Common myeloid progenitor, CD34-positive (primary cell): Measurements from ENCODE around the gene AVPR2.

Experiments used
- CTCF ChIA-PET: fragments of 350-600 bp; sonication (Branson Sonifier 250); formaldehyde crosslinking; loops from one replicate; lab custom pipeline; 2021; ENCODE audit warnings: antibody characterized with exemption; lab: Charles Lee
- POLR2A ChIA-PET: fragments of 350-600 bp; sonication (Branson Sonifier 250); formaldehyde crosslinking; loops from one replicate; lab custom pipeline; 2021; ENCODE audit warnings: antibody characterized with exemption; lab: Charles Lee
- DNase-seq, 3 donors: peaks; one replicate each; pipeline versions ENCODE4 v3.0.0 to v3.0.0-alpha.2; 2013
- H3K27ac ChIP-seq, 2 experiments: 1 replicate in 1 of 2; 2 replicates in 1 of 2; pipeline ENCODE4 v1.7.0; 2013; ENCODE audit warnings: inconsistent platforms in 2 of 2, low read length in 2 of 2, mild to moderate bottlenecking in 2 of 2, low read depth in 1 of 2, moderate library complexity in 1 of 2; ENCODE audit not compliant: severe bottlenecking in 2 of 2, insufficient read depth in 1 of 2, poor library complexity in 1 of 2
- H3K27me3 ChIP-seq, 5 experiments: replicated peaks in 2 of 5; 1 replicate in 3 of 5; 2 replicates in 2 of 5; pipeline versions ENCODE4 v1.6.1 to v1.7.0; 2013; ENCODE audit warnings: low read length in 4 of 5, mild to moderate bottlenecking in 2 of 5, moderate library complexity in 2 of 5, inconsistent platforms in 1 of 5; ENCODE audit not compliant: insufficient read depth in 5 of 5, control insufficient read depth in 4 of 5
- H3K36me3 ChIP-seq, 4 experiments: 1 replicate in 2 of 4; 2 replicates in 2 of 4; pipeline versions ENCODE4 v1.6.1 to v1.7.0; 2013; ENCODE audit warnings: low read length in 3 of 4, control low read depth in 1 of 4, mild to moderate bottlenecking in 1 of 4; ENCODE audit not compliant: control insufficient read depth in 4 of 4, insufficient read depth in 4 of 4
- H3K4me1 ChIP-seq, 4 experiments: 1 replicate in 3 of 4; 2 replicates in 1 of 4; pipeline versions ENCODE4 v1.6.1 to v1.7.1; 2013; ENCODE audit warnings: low read length in 3 of 4, mild to moderate bottlenecking in 3 of 4, control low read depth in 1 of 4, inconsistent platforms in 1 of 4, moderate library complexity in 1 of 4; ENCODE audit not compliant: control insufficient read depth in 4 of 4, insufficient read depth in 4 of 4; ENCODE audit errors: control extremely low read depth in 1 of 4
- H3K4me3 ChIP-seq, 7 experiments: 1 replicate in 4 of 7; 2 replicates in 3 of 7; pipeline versions ENCODE4 v1.5.1 to v1.7.0; 2013; ENCODE audit warnings: mild to moderate bottlenecking in 7 of 7, low read length in 6 of 7, moderate library complexity in 6 of 7, inconsistent platforms in 2 of 7, low read depth in 2 of 7, control low read depth in 1 of 7; ENCODE audit not compliant: insufficient read depth in 4 of 7, control insufficient read depth in 1 of 7; ENCODE audit errors: extremely low read depth in 1 of 7
- H3K9me3 ChIP-seq, 5 experiments: 1 replicate in 4 of 5; 2 replicates in 1 of 5; pipeline versions ENCODE4 v1.6.1 to v1.7.1; 2013; ENCODE audit warnings: low read length in 4 of 5, mild to moderate bottlenecking in 2 of 5, inconsistent platforms in 1 of 5, low read depth in 1 of 5, moderate library complexity in 1 of 5; ENCODE audit not compliant: control insufficient read depth in 4 of 5, insufficient read depth in 2 of 5; ENCODE audit errors: control extremely low read depth in 1 of 5
- WGBS: methylation state at CpG from one replicate; pipeline ENCODE4 v1.1.5; 2013; ENCODE audit not compliant: insufficient coverage; 5-methylcytosine and 5-hydroxymethylcytosine counted together

Gene AVPR2

DNA sequence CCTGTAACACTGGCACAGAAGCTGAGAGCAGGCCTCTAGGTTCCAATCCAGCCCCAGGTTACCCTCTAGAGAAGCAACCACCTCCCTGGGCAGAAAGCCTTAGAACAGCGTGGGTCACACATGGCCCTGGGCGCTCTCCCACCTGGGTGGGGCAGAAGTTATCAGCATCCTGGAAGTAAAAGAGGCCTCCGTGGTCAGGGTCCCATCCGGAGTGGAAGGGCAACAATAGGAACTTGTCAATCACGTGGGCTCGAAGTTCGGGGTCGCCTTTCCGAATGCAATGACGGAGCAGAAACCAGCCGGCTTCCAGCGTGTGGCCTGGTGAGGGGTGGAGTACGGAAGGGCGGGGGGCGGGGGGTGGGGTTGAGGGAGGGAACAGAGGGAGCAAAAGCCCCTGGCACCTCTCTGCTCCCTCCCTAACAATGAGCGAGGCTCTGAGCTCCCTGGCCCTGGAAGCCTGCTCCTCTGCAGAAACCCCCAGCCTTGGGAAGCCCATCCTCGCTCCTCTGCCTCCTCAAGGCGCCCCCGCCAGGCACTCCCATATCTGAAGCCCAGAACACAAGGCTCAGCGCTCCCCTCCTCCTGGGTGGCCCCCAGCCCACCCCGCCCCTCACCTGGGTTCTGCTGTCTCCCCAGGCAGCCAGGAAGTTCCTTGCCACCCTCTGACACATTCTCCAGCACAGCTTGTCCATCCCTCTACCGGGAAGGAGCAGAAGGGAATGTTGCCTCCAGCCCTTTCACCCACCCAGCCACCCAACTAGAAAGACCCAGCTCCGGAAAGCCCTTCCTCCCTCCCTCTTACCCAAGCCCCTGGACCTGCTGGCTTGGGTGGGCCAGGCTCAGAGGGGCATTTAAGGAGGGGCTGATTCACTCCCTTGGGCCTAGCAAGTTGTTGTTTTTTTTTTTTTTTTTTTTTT is 37.1 kb downstream of the AVPR2 start:
- peaks cover 0 to 3% (median 0%) of the 10 kb centered on the region in 4 experiments for H3K36me3 ChIP-seq
- WGBS, result 24% methylated on average over 5 of the region's 23 CpGs
- no peaks in the 10 kb centered on the region for H3K9me3 ChIP-seq
- H3K4me1 ChIP-seq, result peaks cover 0 to 50% (median 38%) of the 10 kb centered on the region in 4 experiments
- CTCF ChIA-PET, result interaction anchor here (18.9 kb wide), 1 partner anchor 16 kb away, joined by 482 read pairs; the partner anchor contains the start of genes ARHGAP4 and NAA10
- DNase-seq, result peak in 2 of 3 donors; percentile 70 to 75
- H3K27ac ChIP-seq, result peak overlapping the region; percentile 25 to 49
- H3K4me3 ChIP-seq, result peak overlapping the region in 5 of 7 experiments; percentile 19 to 63 (median 40)
- POLR2A ChIA-PET, result interaction anchor here (3.5 kb wide), 1 partner anchor 14 kb away, joined by 20 read pairs; the partner anchor contains the start of gene ARHGAP4
- peaks cover 0 to 27% (median 0%) of the 10 kb centered on the region in 5 experiments for H3K27me3 ChIP-seq

DNA sequence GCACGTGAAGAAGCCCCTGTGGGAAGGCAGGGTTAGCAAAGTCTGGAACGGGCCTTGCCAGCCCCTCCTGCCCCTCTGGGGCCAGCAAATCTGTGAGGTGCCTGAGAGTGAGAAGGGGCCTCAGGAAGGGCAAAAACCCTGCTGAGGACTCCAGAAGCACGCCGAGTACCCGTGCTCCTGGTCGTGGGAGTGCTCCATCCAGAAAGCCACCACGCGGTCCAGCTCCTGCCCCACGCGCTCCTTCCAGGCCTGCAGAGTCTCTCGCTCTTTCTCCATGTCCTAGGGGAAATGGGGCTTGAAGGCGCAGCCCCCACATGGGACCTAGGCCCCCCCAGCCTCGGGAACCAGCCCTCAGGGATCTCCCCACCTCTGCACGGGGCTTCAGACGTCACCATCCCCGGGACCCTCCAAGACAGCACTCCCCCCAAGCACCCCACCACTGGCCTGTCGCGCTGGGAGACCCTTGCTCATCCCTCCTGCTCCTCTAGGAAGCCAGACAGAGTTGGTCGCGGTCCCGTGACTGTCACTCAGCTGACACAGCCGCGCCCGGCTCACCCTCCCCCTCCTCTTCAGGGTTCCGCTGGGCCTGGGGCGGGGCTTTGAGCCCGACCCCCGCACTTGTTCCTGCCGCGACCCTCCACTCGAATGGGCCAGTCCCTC is 39.8 kb downstream of the AVPR2 start, which contains the start of gene RENBP:
Gene RENBP, minus strand, starts transcription at position 504 of the 660 bp plus-strand sequence. Its CDS starts 33 bp downstream, at position 471.
- 36% methylated on average over 13 of the region's 31 CpGs for WGBS
- H3K4me1 ChIP-seq, result peaks cover 0 to 70% (median 62%) of the 10 kb centered on the region in 4 experiments
- peak in 2 of 3 donors; percentile 48 to 50 for DNase-seq
- ChIA-PET CTCF (interaction anchor here (1.2 to 18.9 kb wide), 3 partner anchors 9 to 22 kb away, joined by 4 to 482 read pairs (median 4); partner anchors contain the start of genes ARHGAP4 and NAA10), POLR2A (interaction anchor here (1.2 kb wide), 1 partner anchor 21 kb away, joined by 4 read pairs; no protein-coding TSS in a partner anchor)
- H3K36me3 ChIP-seq, result peaks cover 0 to 14% (median 4%) of the 10 kb centered on the region in 4 experiments
- H3K27me3 ChIP-seq, result peaks cover 0 to 22% (median 0%) of the 10 kb centered on the region in 5 experiments
- H3K4me3 ChIP-seq, result peak within 1 kb of the TSS in 6 of 7 experiments; percentile 1 to 75 (median 54)
- H3K9me3 ChIP-seq, result no peaks in the 10 kb centered on the region
- H3K27ac ChIP-seq, result peak within 1 kb of the TSS in 1 of 2 experiments; percentile 49

DNA sequence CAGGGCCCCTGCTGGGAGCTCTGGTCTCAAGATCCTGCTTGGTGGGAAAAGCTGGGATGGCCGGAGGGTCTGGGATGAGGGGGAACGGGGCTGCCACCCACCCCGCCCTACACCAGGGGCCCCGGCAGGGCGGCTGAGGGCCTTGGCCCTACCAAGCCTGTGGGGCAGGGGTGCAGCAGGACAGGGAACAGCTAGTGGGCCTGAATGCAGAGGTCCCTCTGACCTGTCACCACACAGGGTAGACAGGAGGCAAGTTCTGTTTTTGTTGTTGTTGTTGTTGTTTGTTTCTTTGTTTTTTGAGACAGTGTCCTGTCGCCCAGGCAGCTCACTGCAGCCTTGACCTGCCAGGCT is 40.3 kb downstream of the AVPR2 start:
- peak overlapping the region in 1 of 2 experiments; percentile 49 for H3K27ac ChIP-seq
- peak overlapping the region in 5 of 7 experiments; percentile 29 to 75 (median 61) for H3K4me3 ChIP-seq
- DNase-seq, result no peak
- peaks cover 0 to 17% (median 0%) of the 10 kb centered on the region in 5 experiments for H3K27me3 ChIP-seq
- WGBS, result 34% methylated on average over 5 of the region's 6 CpGs
- CTCF ChIA-PET, result interaction anchor here (1.2 to 18.9 kb wide), 3 partner anchors 9 to 22 kb away, joined by 4 to 482 read pairs (median 4); partner anchors contain the start of genes ARHGAP4 and NAA10
- H3K9me3 ChIP-seq, result no peaks in the 10 kb centered on the region
- H3K4me1 ChIP-seq, result peaks cover 0 to 70% (median 65%) of the 10 kb centered on the region in 4 experiments
- POLR2A ChIA-PET, result interaction anchor here (1.2 kb wide), 1 partner anchor 21 kb away, joined by 4 read pairs; no protein-coding TSS in a partner anchor
- peaks cover 0 to 19% (median 6%) of the 10 kb centered on the region in 4 experiments for H3K36me3 ChIP-seq

DNA sequence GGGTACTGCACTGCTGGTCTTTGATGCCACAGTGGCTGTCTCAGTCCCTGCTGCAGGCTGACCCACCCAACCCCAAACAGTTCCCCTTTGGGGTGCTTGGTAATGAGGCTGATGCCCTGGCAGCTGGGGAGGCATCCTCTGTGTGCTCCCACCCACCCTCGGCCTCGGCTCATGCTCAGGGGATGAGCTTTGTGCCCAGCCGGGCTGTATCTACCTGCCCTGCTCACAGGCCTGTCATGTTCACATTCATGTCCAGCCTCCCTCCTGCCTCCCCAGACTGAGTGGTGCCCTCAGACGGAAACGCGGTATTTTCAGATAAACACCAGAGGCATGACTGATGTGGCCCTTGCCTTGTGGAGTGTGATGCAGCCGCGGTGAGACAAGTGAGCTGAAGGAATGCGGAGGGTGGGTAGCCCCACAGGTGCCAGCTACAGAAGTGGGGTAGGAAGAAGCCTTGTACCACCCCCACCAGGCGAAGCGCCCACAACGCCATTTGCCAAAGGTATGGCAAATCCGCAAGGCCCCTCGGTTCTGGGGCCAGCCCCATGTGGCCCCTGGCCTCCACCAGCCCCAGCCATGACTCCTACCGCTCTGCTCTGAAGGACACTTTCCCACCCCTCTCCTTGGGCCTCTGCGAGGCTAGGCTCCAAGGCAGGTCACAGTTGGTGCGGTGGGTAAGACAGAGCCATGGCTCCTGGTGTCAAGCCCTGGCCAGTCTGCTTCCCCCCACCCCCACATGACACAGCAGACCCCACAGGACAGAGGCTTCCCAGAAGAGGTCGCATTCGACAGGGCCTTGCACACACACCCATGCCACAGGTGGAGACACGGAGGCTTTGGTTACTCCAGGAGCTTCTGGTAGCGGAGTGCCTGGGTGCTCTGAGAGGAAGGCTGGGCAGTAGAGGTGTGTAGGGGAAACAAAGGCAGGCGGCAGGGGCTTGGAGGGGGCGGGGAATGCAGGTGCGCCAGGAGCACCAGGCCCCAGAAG is 41.8 kb downstream of the AVPR2 start:
- POLR2A ChIA-PET, result interaction anchor here (0.6 to 2.1 kb wide), 4 partner anchors 11 to 152 kb away, joined by 3 to 7 read pairs (median 4); partner anchors contain the start of genes NAA10 and SSR4

DNA sequence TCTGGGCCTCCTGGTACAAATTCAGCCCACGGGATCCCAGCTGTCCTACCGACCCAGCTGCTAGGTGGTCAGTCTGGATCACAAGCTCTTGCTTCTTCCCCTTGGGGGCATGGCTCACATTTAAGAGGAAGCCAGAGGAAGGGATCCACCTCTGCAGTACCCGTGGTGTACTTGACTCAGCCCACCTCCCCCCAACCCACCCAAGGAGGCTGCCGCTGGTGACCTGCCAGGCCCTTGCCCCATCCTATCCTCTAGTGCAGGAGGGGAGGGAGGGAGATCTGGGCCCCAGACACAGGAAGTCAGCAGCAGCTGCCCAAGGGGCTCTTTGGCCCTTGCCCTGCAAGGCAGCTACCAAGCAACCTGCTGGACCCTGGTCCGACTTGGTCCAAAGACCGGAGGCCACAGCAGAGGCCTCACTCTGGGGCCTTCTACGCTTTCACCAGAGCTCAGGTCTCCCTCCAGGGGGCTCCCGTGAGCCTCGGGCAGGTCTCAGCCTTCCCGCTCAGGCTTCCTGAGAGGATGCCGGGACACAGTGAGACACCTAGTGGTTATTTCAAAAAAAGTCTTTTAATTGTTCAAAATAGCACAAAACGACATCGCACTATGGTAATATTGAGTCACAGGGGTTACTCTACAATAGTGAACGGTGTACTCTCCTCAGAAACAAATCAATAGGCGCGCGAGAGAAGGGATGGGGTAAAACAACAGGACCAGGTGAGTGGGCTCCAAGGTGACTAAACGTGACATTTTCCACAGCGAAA is 42.7 kb downstream of the AVPR2 start:
- ChIA-PET POLR2A (interaction anchor here (0.9 to 2.1 kb wide), 4 partner anchors 12 to 22 kb away, joined by 3 to 20 read pairs (median 6); partner anchors contain the start of genes ARHGAP4 and NAA10), CTCF (interaction anchor here (0.8 to 18.9 kb wide), 12 partner anchors 7 to 182 kb away, joined by 3 to 482 read pairs (median 4); partner anchors contain the start of genes ARHGAP4 and NAA10)
- 36% methylated on average over 15 of the region's 19 CpGs for WGBS
- peak; percentile 78 to 92 (median 87) for DNase-seq
- peaks cover 0 to 61% (median 59%) of the 10 kb centered on the region in 4 experiments for H3K4me1 ChIP-seq
- H3K9me3 ChIP-seq, result no peaks in the 10 kb centered on the region
- peaks cover 0 to 44% (median 19%) of the 10 kb centered on the region in 4 experiments for H3K36me3 ChIP-seq
- no peak overlapping the region for H3K4me3 ChIP-seq
- H3K27ac ChIP-seq, result no peak overlapping the region
- peaks cover 0 to 14% (median 0%) of the 10 kb centered on the region in 5 experiments for H3K27me3 ChIP-seq

More for the DNA sequence above, 41.8 kb downstream of the AVPR2 start:
- CTCF ChIA-PET, result interaction anchor here (0.8 to 18.9 kb wide), 11 partner anchors 8 to 181 kb away, joined by 3 to 482 read pairs (median 4); partner anchors contain the start of genes ARHGAP4 and NAA10
- Histone ChIP-seq H3K4me3 (no peak overlapping the region), H3K9me3 (no peaks in the 10 kb centered on the region), H3K4me1 (peaks cover 0 to 68% (median 65%) of the 10 kb centered on the region in 4 experiments), H3K36me3 (peaks cover 0 to 34% (median 15%) of the 10 kb centered on the region in 4 experiments), H3K27ac (no peak overlapping the region), H3K27me3 (peaks cover 0 to 12% (median 0%) of the 10 kb centered on the region in 5 experiments)
- DNase-seq, result peak in 2 of 3 donors; percentile 43 to 63
- 94% methylated on average over 17 of the region's 24 CpGs for WGBS
